Adrenal gland (tissue), 12 donors: ENCODE results near the gene CCDC192. TPM values are rescaled to one million over a fixed set of nuclear protein-coding genes. Genes with fewer than 3 reads are reported as not detected.

Source experiments
- DNase-seq, 7 donors: peaks; one replicate each; pipeline ENCODE4 v3.0.0-alpha.2; 2019 to 2020
- H3K27ac ChIP-seq, 5 donors: fragments of 200-600 bp; sonication (generic) in 4 of 5; 1 replicate in 3 of 5; 2 replicates in 2 of 5; pipeline versions ENCODE4 v1.5.1 to v1.8.0; 2016 to 2020; ENCODE audit warnings: mild to moderate bottlenecking in 1 of 5
- H3K27me3 ChIP-seq: fragments of 200-600 bp; 2 replicates; pipeline ENCODE4 v1.8.0; 2021
- H3K36me3 ChIP-seq, 2 donors: fragments of 200-600 bp; replicated peaks in 1 of 2; 1 replicate in 1 of 2; 2 replicates in 1 of 2; pipeline versions ENCODE4 v1.5.1 to v1.8.0; 2018 to 2022
- H3K4me1 ChIP-seq, 2 donors: fragments of 200-600 bp; replicated peaks in 1 of 2; 1 replicate in 1 of 2; 2 replicates in 1 of 2; pipeline versions ENCODE4 v1.5.1 to v1.8.0; 2018 to 2021
- H3K4me3 ChIP-seq, 4 donors: fragments of 200-600 bp; sonication (generic) in 3 of 4; one replicate each; pipeline ENCODE4 v1.5.1; 2016 to 2018
- H3K9me3 ChIP-seq, 3 donors: fragments of 200-600 bp; sonication (generic) in 1 of 3; replicated peaks in 1 of 3; 1 replicate in 2 of 3; 2 replicates in 1 of 3; pipeline versions ENCODE4 v1.5.1 to v1.8.0; 2016 to 2021
- CTCF ChIP-seq, 6 experiments: fragments of 450-650 bp in 4 of 6; fragments of 200-600 bp in 2 of 6; sonication (generic) in 1 of 6; IDR thresholded peaks; 1 replicate in 5 of 6; 2 replicates in 1 of 6; pipeline versions ENCODE4 v1.5.1 to v1.8.0; 2016 to 2021; ENCODE audit warnings: antibody characterized with exemption in 6 of 6, mild to moderate bottlenecking in 2 of 6, moderate library complexity in 1 of 6
- POLR2A ChIP-seq, 2 donors: fragments of 450-650 bp; IDR thresholded peaks; one replicate each; pipeline ENCODE4 v1.6.1; 2017; ENCODE audit warnings: antibody characterized with exemption in 2 of 2, mild to moderate bottlenecking in 2 of 2, moderate library complexity in 1 of 2
- WGBS, 4 donors: extraction: QIAGEN DNeasy Blood & Tissue Kit in 2 of 4; methylation state at CpG; one replicate each; pipeline versions ENCODE4 v1.1.5 to v1.1.7; 2013 to 2017; 5-methylcytosine and 5-hydroxymethylcytosine counted together
- intact Hi-C, 2 donors: fragments of 100-400 bp; cut with DNase I; formaldehyde crosslinking; loops; one replicate each; pipeline versions ENCODE4 v1.14.1 to v1.15.0; 2022 to 2023
- polyA plus RNA-seq, 3 donors: library from polyadenylated mRNA; stranded (reverse); fragments of 200-250 nt in 2 of 3; fragments of 350-450 nt in 1 of 3; fragmentation: Illumina TruSeq in 1 of 3; extraction: RNeasy Lipid Tissue Mini Kit (QIAGEN cat#74804) in 1 of 3; gene quantifications; one replicate each; pipeline ENCODE4 v1.2.3, GENCODE V29; 2013 to 2014
- total RNA-seq, 9 donors: library from RNA; depleted of rRNA in 4 of 9; stranded (reverse); fragments of >200 nt in 4 of 9; fragments of 120-200 nt in 1 of 9; fragmentation: NEBNext Ultra II Directional in 1 of 9; extraction: Animal tissue kit (Norgen Biotek cat#: 25700) in 1 of 9; gene quantifications; one replicate each; pipeline versions ENCODE4 v1.1.0 to v1.2.4, GENCODE V29; 2013 to 2023
- donor health status: healthy with polysubstance abuse.
- donor health status: Bipolar disorder and iron deficiency.
- donor health status: DM: yes; HTN: yes; CAD: no.
- donor health status: DM: no; HTN: no; CAD: no.
- donor health status: DM: no; HTN: no; CAD: no.
- donor health status: DM: yes; HTN: yes; CAD: no.

The CCDC192 gene
- total and polyA plus RNA-seq, 12 donors: 0.35 to 0.56 (median 0.46) TPM; not detected in 8

GRCh38 chr5:127926974-127927373 lies 223.8 kb downstream of the CCDC192 start:
- Histone ChIP-seq H3K36me3 (no peaks in the 10 kb centered on the region), H3K27me3 (no peaks in the 10 kb centered on the region), H3K4me1 (no peaks in the 10 kb centered on the region), H3K9me3 (no peaks in the 10 kb centered on the region), H3K27ac (no peak overlapping the region), H3K4me3 (no peak overlapping the region)
- no peak for DNase-seq
- TF ChIP-seq POLR2A (IDR thresholded peaks at IDR 0.05): no peak
- no peak for TF ChIP-seq CTCF (IDR thresholded peaks at IDR 0.05)
- intact Hi-C loops: no loop called here
- 94 to 97% (median 96%) methylated on average over 3 of the region's 3 CpGs for WGBS, 4 donors

GRCh38 chr5:127928053-127928452 lies 224.9 kb downstream of the CCDC192 start:
- no peaks in the 10 kb centered on the region for H3K9me3 ChIP-seq
- no peak overlapping the region for H3K27ac ChIP-seq
- WGBS, 4 donors: 91 to 99% (median 93%) methylated on average over 4 of the region's 4 CpGs
- intact Hi-C loops: no loop called here
- H3K27me3 ChIP-seq: no peaks in the 10 kb centered on the region
- TF ChIP-seq CTCF (IDR thresholded peaks at IDR 0.05): no peak
- no peak for TF ChIP-seq POLR2A (IDR thresholded peaks at IDR 0.05)
- DNase-seq: no peak
- no peaks in the 10 kb centered on the region for H3K4me1 ChIP-seq
- H3K4me3 ChIP-seq: no peak overlapping the region
- no peaks in the 10 kb centered on the region for H3K36me3 ChIP-seq

GRCh38 chr5:127930311-127930710 lies 227.1 kb downstream of the CCDC192 start:
- no peaks in the 10 kb centered on the region for H3K9me3 ChIP-seq
- TF ChIP-seq POLR2A (IDR thresholded peaks at IDR 0.05) (no peak), CTCF (IDR thresholded peaks at IDR 0.05) (no peak)
- no peak overlapping the region for H3K27ac ChIP-seq
- no peak for DNase-seq
- no peaks in the 10 kb centered on the region for H3K36me3 ChIP-seq
- H3K4me1 ChIP-seq: no peaks in the 10 kb centered on the region
- H3K27me3 ChIP-seq: no peaks in the 10 kb centered on the region
- intact Hi-C loops: no loop called here
- no peak overlapping the region for H3K4me3 ChIP-seq

GRCh38 chr5:127931396-127931795 lies 228.2 kb downstream of the CCDC192 start:
- Histone ChIP-seq H3K4me3 (no peak overlapping the region), H3K4me1 (no peaks in the 10 kb centered on the region), H3K27me3 (no peaks in the 10 kb centered on the region), H3K27ac (no peak overlapping the region), H3K36me3 (no peaks in the 10 kb centered on the region), H3K9me3 (no peaks in the 10 kb centered on the region)
- TF ChIP-seq CTCF (IDR thresholded peaks at IDR 0.05): no peak
- TF ChIP-seq POLR2A (IDR thresholded peaks at IDR 0.05): no peak
- DNase-seq: no peak
- intact Hi-C loops: no loop called here
- WGBS, 4 donors: 83 to 100% (median 97%) methylated on average over 1 of the region's 1 CpG
